Natural killer cell treated with Interleukin-12 subunit alpha and Interleukin-12 subunit beta and Interleukin-15 and Interleukin-18, amount 100 ng/mL, for 72 hours (primary cell): ENCODE measurements around the gene IER3IP1. TPM values are rescaled to one million over a fixed set of nuclear protein-coding genes. Genes with fewer than 3 reads are reported as not detected.
"Not testable (repeated sequence)": the region's sequence is repeated elsewhere in the genome, so short reads cannot be mapped to it uniquely, and the experiment has no call there.

Experiments used
- ATAC-seq, 2 donors: fragments of 150-1000 bp; cut with Tn5 transposase in 1 of 2; sonication (Bioruptor Pico), chemical (Tn5 transposase) in 1 of 2; 2 replicates each; pipeline ENCODE4 v1.10.0; 2021
- DNase-seq: peaks from one replicate; pipeline ENCODE4 v3.0.0; 2022; ENCODE audit warnings: low spot score
- H3K27ac Mint-ChIP-seq, 2 donors: 1 replicate in 1 of 2; 2 replicates in 1 of 2; pipeline ENCODE4 v1.8.0; 2022; ENCODE audit warnings: mixed read lengths in 2 of 2, mild to moderate bottlenecking in 1 of 2, moderate library complexity in 1 of 2
- H3K27me3 Mint-ChIP-seq, 2 donors: 1 replicate in 1 of 2; 2 replicates in 1 of 2; pipeline ENCODE4 v1.8.0; 2022; ENCODE audit warnings: mixed read lengths in 2 of 2
- H3K36me3 Mint-ChIP-seq: one replicate; pipeline ENCODE4 v1.8.0; 2022; ENCODE audit warnings: mixed read lengths
- H3K4me1 Mint-ChIP-seq, 2 donors: 1 replicate in 1 of 2; 2 replicates in 1 of 2; pipeline ENCODE4 v1.8.0; 2022; ENCODE audit warnings: low read depth in 2 of 2, mixed read lengths in 2 of 2, mild to moderate bottlenecking in 1 of 2
- H3K4me3 Mint-ChIP-seq: one replicate; pipeline ENCODE4 v1.8.0; 2022; ENCODE audit warnings: mixed read lengths
- H3K9me3 Mint-ChIP-seq: 2 replicates; pipeline ENCODE4 v1.8.0; 2022; ENCODE audit warnings: mixed read lengths
- total RNA-seq, 2 donors: library from RNA; stranded (reverse); gene quantifications; one replicate each; pipeline ENCODE4 v1.2.3, GENCODE V29; 2022

The IER3IP1 gene, protein sequence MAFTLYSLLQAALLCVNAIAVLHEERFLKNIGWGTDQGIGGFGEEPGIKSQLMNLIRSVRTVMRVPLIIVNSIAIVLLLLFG
- 10 to 100 TPM in 1 of 2 donors, 1 to 10 TPM in 1; 10.0 to 15.3 TPM for total RNA-seq

DNA sequence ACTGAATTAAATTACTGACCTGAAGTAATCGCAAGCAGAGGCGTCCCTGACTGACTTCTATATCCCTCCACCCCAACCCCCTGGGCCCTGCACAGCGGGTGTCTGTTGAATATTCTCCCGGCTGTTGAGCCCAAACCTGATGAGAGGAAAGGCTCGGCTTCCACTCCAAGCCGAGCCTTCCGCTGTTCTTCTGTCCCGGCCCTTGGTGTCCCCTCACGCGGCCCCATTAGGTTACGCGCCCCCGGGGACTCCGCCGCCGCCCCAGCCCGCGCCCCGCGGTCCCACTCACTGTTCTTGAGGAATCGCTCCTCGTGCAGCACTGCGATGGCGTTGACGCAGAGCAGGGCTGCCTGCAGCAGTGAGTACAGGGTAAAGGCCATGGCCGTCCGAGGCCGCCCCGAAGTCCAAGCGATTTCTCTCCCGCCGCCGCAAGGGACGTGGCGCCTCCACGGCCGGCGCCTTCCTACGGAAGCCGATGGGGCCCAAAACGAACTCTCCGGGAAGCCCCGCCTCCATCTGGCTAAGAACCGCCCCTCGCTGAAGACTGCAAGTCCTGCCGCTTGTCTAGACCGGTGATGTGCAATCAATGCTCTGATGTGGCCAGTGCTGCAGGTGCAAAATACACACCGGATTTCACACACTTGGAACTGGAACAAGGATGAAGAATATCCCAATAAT, at the start of gene IER3IP1:
Gene IER3IP1, minus strand, starts transcription at position 467 of the 678 bp plus-strand sequence. Its CDS starts 87 bp downstream, at position 380.
- H3K27ac Mint-ChIP-seq: no peak within 1 kb of the TSS
- H3K4me3 Mint-ChIP-seq: peak within 1 kb of the TSS; percentile 42

DNA sequence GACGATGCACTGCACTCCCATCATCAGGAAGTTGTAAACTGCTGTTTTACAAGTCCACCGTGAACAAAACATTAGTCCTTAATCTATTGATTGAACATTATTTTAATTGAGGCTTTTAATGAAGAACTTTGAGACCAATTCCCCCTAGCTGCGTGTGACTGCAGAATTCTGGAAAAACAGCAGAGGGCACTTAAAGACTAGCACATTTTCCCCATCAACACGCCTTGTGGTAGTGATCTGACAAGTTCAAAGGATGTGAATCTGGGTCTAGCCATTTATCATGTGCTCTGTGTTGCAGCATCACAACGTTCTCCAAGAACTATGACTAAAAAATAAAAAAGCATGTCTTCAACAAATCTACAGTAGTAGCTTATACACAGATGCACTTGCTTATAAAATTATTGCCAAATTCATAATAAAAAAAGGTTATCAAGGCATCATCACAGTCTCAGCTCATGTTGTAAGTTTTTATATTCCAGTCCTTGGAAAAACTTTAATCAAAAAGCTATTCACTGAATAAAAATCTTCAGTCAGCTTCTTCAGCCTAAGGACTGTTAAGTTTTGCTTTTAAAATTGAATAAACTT, 39.5 kb upstream of the IER3IP1 start:
- Mint-ChIP-seq H3K27ac (no peak overlapping the region), H3K36me3 (no peaks in the 10 kb centered on the region), H3K9me3 (no peaks in the 10 kb centered on the region), H3K27me3 (peaks cover 31 to 77% of the 10 kb centered on the region in 2 donors), H3K4me3 (no peak overlapping the region), H3K4me1 (no peaks in the 10 kb centered on the region)
- DNase-seq (no peak), ATAC-seq (no peak)

More for the DNA sequence above, at the start of gene IER3IP1:
- Mint-ChIP-seq H3K9me3 (no peaks in the 10 kb centered on the region), H3K4me1 (peaks cover 0 to 2% of the 10 kb centered on the region in 2 donors), H3K36me3 (no peaks in the 10 kb centered on the region), H3K27me3 (peaks cover under 1 to 6% of the 10 kb centered on the region in 2 donors)
- peak; percentile 90 for DNase-seq
- peak; percentile 94 to 95 for ATAC-seq

DNA sequence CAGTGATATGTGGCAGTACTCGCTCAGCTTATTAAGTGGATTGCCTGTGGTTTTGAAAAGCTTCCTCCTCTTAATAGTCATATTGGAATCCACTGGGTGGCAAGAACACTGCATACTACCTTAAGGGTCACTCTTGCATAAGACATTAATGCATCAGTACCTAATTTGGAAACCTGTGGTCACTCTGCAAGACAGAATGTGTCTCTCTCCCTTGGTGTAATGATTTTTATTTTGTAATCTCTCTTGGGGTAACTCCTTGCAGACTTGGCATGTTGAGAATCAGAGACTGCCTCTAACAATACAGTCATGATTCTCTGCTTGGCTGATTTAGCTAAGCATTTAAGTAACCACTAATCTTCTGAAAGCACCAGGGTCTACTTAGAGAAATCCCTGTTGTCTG, 33.0 kb upstream of the IER3IP1 start:
- H3K36me3 Mint-ChIP-seq: no peaks in the 10 kb centered on the region
- H3K9me3 Mint-ChIP-seq: no peaks in the 10 kb centered on the region
- peaks cover 31 to 69% of the 10 kb centered on the region in 2 donors for H3K27me3 Mint-ChIP-seq
- H3K4me3 Mint-ChIP-seq: no peak overlapping the region
- DNase-seq (no peak), ATAC-seq (no peak)
- no peak overlapping the region for H3K27ac Mint-ChIP-seq
- H3K4me1 Mint-ChIP-seq: no peaks in the 10 kb centered on the region

DNA sequence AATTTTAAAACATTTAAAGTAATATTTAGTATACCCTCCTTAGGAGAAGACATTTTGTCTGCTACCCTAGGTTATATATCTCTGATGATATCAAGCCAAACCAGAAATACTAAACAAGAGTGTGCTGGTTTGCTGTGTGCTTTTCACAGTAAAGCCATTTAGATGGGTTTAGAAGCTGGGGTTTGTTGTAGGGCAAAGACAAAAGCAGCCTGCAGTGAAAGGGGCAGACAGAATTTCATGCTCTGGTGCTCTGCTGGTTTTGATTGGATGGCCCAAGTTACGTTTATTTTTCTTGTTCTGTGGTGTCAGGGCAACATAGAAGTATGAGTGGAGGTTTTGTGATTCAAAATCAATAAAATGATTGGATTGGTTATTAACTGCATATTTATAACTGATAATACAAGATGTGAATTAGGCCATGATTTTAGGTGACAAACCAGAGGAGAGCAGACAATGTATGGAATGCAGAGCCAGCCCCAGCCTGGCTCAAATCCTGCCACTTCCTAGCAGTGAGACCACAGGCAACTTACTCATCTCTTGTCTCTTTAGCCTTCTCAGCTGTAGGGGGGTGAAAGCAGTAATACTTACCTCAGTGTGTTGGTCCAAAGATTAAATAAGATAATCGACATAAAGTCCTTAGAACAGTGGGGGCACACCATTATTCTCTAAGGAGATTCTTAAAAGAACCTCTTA, 30.9 kb upstream of the IER3IP1 start:
- no peak overlapping the region for H3K27ac Mint-ChIP-seq
- no peaks in the 10 kb centered on the region for H3K36me3 Mint-ChIP-seq
- H3K27me3 Mint-ChIP-seq: peaks cover 26 to 60% of the 10 kb centered on the region in 2 donors
- DNase-seq (no peak), ATAC-seq (no peak)
- H3K9me3 Mint-ChIP-seq: no peaks in the 10 kb centered on the region
- H3K4me1 Mint-ChIP-seq: no peaks in the 10 kb centered on the region
- H3K4me3 Mint-ChIP-seq: no peak overlapping the region

DNA sequence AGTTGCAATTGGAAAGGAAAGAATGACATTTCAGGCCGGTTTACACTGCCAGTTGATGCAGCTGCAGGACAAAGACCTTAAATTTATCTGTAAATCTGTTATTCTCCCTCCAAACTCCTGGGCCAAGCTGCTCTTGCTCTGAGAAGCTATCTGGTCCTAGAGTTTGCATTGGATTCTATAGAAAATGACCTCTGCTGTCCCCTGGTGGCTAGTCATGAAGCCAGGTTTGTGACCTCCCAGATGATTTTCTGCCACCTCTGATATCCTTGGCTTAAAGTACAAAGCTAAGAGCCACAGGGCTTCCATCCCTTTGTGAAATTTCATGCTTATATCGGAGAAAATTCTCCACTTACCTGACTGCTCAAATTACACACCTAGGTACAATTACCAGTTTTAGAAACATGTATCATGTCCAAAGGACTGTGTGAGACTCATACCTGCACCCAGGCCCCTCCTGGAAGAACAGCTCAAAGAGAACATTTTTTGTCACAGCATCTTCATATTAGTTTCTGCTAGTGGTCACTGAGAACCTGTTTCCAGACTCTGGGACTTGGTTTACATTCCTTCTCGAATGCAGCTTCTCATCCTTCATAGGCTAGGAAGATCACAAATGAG, 28.9 kb upstream of the IER3IP1 start:
- H3K9me3 Mint-ChIP-seq: no peaks in the 10 kb centered on the region
- H3K36me3 Mint-ChIP-seq: no peaks in the 10 kb centered on the region
- ATAC-seq (no peak), DNase-seq (no peak)
- H3K27me3 Mint-ChIP-seq: peaks cover 24 to 42% of the 10 kb centered on the region in 2 donors
- H3K27ac Mint-ChIP-seq: no peak overlapping the region
- H3K4me1 Mint-ChIP-seq: no peaks in the 10 kb centered on the region
- no peak overlapping the region for H3K4me3 Mint-ChIP-seq

DNA sequence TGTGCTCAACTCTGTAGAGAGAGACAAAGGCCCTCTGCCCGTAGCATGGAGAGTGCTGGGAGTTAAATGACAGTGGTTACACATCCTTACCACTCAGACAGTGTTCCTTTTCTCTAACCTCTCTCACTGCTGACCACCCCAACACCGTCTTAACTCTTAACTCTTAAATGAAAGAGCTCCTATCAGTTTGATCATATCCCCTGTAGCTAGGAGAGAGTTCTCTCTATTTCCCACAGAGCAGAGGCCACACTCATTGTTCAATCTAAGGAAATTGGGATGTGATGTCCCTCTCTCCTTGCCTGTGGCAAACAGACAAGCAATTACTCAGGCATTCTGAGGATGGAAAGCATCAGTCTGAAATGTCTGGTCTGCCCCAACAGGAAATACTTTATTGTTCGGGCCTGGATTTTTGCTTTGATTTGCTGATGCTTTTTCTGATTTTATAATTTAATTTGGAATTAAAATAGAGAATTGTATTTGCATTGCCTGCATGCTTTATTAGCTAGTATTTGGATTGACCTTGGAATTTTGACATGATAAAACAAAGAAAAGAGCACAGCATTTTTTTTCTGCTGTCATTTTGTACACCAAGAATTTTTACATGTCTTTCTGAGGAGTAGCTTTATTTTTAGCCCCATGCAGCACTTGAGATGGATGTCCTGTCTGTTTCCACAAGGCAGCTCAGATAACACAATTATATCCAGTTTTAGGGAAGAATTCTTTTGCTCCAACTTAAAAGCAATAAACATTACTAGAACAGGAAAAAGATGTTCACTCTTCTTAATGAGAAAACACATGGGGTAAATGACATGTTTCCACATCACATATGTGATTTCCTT, 27.7 kb upstream of the IER3IP1 start:
- Mint-ChIP-seq H3K4me1 (no peaks in the 10 kb centered on the region), H3K4me3 (no peak overlapping the region), H3K27me3 (peaks cover 20 to 33% of the 10 kb centered on the region in 2 donors), H3K27ac (no peak overlapping the region), H3K9me3 (no peaks in the 10 kb centered on the region), H3K36me3 (no peaks in the 10 kb centered on the region)
- no peak for DNase-seq
- no peak for ATAC-seq

DNA sequence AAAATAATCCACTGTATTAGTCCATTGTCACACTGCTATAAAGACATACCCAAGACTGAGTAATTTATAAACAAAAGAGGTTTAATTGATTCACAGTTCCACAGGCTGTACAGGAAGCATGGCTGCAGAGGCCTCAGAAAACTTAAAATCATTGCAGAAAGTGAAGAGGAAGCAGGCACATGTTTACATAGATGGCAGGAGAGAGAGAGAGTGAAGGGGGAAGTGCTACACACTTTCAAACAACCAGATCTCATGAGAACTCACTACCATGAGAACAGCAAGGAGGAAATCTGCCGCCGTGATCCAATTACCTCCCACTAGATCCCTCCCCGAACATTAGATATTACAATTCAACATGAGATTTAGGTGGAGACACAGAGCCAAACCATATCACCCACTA, 19.8 kb upstream of the IER3IP1 start:
- H3K9me3 Mint-ChIP-seq, H3K27ac Mint-ChIP-seq, H3K4me1 Mint-ChIP-seq, ATAC-seq, DNase-seq, H3K36me3 Mint-ChIP-seq, H3K4me3 Mint-ChIP-seq: not testable (repeated sequence)
- H3K27me3 Mint-ChIP-seq: peaks cover 41 to 52% of the 10 kb centered on the region in 2 donors

DNA sequence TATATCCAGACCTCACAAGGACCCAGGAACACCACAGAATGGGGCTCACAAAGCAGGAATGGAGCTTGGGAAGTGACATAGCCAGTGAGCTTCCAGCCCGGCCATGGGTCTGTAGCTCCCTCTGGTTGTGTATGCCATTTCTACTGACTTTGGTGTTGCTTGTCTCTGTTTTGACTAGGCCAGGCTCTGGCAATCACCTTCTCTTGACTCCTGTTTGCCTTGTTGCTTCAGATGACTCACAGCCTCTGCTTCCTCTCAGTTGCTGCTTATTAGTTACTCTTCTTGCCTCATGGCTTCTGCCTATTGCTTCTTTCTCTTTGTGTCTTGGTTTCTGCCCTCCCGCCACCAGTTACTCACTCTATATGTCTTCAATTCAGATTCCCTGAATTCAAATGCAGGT, 15.8 kb upstream of the IER3IP1 start:
- Mint-ChIP-seq H3K4me3 (no peak overlapping the region), H3K9me3 (peaks cover 5% of the 10 kb centered on the region), H3K27me3 (peaks cover 37 to 61% of the 10 kb centered on the region in 2 donors), H3K27ac (no peak overlapping the region), H3K4me1 (no peaks in the 10 kb centered on the region), H3K36me3 (no peaks in the 10 kb centered on the region)
- no peak for ATAC-seq
- DNase-seq: no peak

DNA sequence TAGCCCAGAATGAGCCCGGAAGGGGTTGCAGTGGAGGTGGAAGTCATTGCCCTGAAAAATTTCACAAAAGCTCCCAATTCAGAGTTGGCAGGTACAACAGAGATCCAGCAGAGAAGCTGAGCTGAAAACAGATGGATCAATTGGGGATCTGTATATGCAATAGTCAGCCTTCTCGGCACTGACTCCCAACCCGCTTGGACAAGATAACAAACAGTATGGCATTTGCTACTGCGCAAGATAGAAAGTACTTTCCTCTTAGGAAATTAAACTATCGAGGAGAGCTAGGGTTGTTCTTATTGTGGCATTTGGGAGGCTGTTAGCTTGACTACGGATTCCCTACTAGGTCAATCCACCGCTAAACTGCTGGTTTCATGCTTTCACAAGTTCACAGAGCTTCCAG, 11.6 kb upstream of the IER3IP1 start:
- DNase-seq (no peak), ATAC-seq (no peak)
- Mint-ChIP-seq H3K4me3 (no peak overlapping the region), H3K36me3 (peaks cover 7% of the 10 kb centered on the region), H3K27ac (no peak overlapping the region), H3K9me3 (peaks cover 5% of the 10 kb centered on the region), H3K27me3 (peaks cover 26 to 48% of the 10 kb centered on the region in 2 donors), H3K4me1 (no peaks in the 10 kb centered on the region)

DNA sequence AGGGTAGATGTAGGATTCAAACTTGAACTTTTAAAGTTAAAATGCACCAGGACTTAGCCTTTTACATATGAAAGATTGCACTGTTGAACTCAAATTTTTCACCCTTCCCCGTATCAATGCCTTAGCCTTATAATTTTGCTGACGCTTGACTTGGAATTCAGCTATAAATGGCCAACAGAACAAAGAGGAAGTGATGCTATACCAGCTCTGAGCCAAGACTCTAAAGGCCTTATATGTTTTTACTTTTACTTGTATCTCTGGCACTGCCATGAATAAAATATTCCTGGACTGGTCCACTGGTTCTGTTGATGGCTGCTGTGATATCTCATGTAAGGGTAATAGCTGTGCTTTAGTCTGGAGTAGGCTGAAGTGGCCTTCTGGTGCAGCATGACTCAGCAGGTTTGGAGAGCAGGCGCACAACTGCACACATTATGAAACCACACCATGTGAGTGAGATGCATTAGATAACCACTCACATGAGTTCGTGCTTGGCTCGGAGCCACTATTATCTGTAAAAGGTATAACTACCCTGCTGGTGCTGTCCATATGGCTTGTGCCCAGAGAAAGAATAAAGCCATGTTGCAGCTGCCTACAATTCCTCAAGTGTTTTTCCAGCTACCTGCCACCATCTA, 8.4 kb upstream of the IER3IP1 start:
- Mint-ChIP-seq H3K36me3 (peaks cover 7% of the 10 kb centered on the region), H3K4me3 (no peak overlapping the region), H3K27me3 (peaks cover 23 to 40% of the 10 kb centered on the region in 2 donors), H3K4me1 (no peaks in the 10 kb centered on the region), H3K27ac (no peak overlapping the region), H3K9me3 (no peaks in the 10 kb centered on the region)
- no peak for DNase-seq
- no peak for ATAC-seq

DNA sequence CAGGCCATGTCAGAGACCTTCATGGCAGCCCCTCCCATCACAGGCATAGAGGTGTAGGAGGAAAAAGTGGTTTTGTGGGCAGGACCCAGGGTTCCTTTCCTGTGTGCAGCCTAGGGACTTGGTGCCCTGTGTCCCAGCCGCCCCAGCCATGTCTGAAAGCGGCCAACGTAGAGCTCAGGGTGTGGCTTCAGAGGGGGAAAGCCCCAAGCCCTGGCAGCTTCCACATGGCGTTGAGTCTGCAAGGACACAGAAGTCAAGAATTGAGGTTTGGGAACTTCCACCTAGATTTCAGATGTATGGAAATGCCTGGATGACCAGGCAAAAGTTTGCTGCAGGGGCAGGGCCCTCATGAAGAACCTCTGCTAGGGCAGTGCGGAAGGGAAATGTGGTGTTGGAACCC, 6.0 kb upstream of the IER3IP1 start:
- DNase-seq, H3K36me3 Mint-ChIP-seq, H3K4me3 Mint-ChIP-seq, H3K4me1 Mint-ChIP-seq, H3K27ac Mint-ChIP-seq, H3K9me3 Mint-ChIP-seq, ATAC-seq: not testable (repeated sequence)
- peaks cover 22 to 24% of the 10 kb centered on the region in 2 donors for H3K27me3 Mint-ChIP-seq

DNA sequence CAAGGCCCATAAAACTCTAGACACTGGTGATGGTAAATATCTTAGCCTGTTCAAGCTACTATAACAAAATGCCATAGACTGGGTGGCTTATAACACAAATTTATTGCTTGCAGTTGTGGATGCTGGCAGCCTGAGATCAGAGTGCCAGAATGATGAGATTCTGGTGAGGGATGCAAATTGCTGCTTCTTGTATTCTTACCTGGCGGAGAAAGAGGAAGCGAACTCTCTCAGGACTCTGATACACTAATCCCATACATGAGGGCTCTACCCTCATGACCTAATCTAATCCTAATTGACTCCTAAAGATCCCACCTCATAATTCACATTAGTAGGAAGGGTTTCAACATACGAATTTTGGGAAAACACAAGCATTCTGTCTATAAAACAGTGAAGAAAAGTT, 4.6 kb upstream of the IER3IP1 start:
- Mint-ChIP-seq H3K4me1 (peaks cover 0 to 2% of the 10 kb centered on the region in 2 donors), H3K36me3 (peaks cover 7% of the 10 kb centered on the region), H3K27ac (no peak overlapping the region), H3K9me3 (no peaks in the 10 kb centered on the region), H3K4me3 (no peak overlapping the region), H3K27me3 (peaks cover 15 to 17% of the 10 kb centered on the region in 2 donors)
- DNase-seq (no peak), ATAC-seq (no peak)

DNA sequence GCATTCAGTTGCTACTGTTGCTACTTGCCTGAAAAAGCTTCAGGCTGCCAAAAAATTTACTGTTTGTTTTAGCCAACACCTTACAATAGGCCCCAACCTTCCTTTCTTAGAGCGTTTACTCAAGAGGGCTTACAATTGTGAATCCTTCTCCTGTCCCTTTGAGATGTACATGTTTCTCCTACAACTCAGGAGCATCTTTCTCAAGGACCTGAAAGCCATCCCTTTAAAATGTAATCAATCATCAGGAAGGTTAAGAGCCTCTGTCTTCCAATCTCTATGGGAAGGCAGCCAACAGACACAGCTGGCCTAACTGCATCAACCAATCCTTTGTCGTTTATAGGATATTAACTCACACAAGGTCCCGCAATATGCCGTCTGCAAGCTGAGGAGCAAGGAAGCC, 3.4 kb upstream of the IER3IP1 start:
- no peaks in the 10 kb centered on the region for H3K36me3 Mint-ChIP-seq
- no peak for DNase-seq
- no peak overlapping the region for H3K4me3 Mint-ChIP-seq
- peaks cover 0 to 2% of the 10 kb centered on the region in 2 donors for H3K4me1 Mint-ChIP-seq
- ATAC-seq: no peak
- H3K9me3 Mint-ChIP-seq: no peaks in the 10 kb centered on the region
- H3K27ac Mint-ChIP-seq: no peak overlapping the region
- peaks cover 12 to 16% of the 10 kb centered on the region in 2 donors for H3K27me3 Mint-ChIP-seq
